GM12891 (cell line): ENCODE results near the gene PNMT.

Source experiments
- DNase-seq: peaks from one replicate; pipeline ENCODE4 v3.0.0; 2011; ENCODE audit warnings: low spot score; ENCODE audit not compliant: insufficient read length
- FAIRE-seq: peaks from 2 replicates; lab custom pipeline; 2011; peaks lifted over from hg19 to GRCh38; lab: Jason Lieb, UNC
- PAX5 ChIP-seq: IDR thresholded peaks from 2 replicates; pipeline ENCODE4 v1.6.1; 2011; ENCODE audit warnings: low read length, moderate library complexity, mild to moderate bottlenecking; ENCODE audit not compliant: insufficient read depth, severe bottlenecking
- POLR2A ChIP-seq: IDR thresholded peaks from 2 replicates; pipeline ENCODE4 v1.6.1; 2011; ENCODE audit warnings: low read depth, low read length, control low read depth
- POLR2AphosphoS5 ChIP-seq: IDR thresholded peaks from 2 replicates; pipeline ENCODE4 v1.6.1; 2011; ENCODE audit warnings: low read depth, low read length, control low read depth
- POU2F2 ChIP-seq: IDR thresholded peaks from 2 replicates; pipeline ENCODE4 v1.6.1; 2011; ENCODE audit warnings: low read depth, mild to moderate bottlenecking, control low read depth, low read length, moderate library complexity
- SPI1 ChIP-seq: IDR thresholded peaks from 2 replicates; pipeline ENCODE4 v1.6.1; 2011; ENCODE audit warnings: low read depth, low read length, control low read depth
- TAF1 ChIP-seq: IDR thresholded peaks from 2 replicates; pipeline ENCODE4 v1.6.1; 2011; ENCODE audit warnings: low read depth, low read length, control low read depth

The PNMT gene

DNA sequence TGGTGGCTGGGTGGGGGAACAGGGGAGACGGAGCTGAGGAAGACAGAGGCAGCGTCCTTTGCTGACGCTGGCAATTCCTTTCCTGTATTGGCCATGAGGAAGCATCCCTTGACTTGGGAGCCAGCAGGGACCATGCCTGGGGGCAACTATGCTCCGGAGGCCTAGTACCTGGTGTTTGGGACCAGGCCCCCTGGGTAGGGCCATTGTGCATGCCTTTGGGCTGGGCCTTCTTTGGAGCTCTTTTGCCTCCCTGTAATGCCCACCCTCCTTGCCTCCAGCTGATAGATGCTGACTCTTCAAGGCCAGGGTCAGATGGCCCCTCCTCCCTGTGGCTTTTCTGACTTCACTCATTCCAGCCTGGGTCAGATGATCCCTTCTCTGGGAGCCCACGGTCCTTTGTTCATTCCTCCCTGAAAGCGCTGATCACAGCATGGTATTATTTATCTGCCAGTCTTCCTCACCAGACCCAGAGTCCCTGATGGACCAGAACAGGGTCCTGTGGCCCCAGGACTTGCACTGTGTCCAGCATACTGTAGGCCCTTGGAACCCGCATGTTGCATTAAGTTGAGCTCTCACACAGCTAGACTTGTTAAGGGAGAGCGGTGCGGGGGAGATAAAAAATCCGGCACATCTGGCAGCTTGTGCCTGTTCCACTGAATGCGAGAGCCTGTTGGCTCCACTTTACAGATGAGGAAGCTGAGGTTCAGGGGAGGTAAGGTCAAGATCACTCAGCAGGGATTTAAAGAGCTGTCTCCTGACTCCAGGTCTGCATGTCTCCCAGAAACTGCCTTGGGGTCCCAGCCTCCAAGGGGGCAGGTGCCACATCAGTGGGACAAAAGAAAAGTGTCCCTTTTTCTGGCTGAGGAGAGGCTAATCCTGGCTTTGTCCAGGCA, 28.4 kb upstream of the PNMT start:
- no peak for FAIRE-seq
- no peak for DNase-seq
- no peak for TF ChIP-seq POLR2A
- no peak for TF ChIP-seq PAX5

DNA sequence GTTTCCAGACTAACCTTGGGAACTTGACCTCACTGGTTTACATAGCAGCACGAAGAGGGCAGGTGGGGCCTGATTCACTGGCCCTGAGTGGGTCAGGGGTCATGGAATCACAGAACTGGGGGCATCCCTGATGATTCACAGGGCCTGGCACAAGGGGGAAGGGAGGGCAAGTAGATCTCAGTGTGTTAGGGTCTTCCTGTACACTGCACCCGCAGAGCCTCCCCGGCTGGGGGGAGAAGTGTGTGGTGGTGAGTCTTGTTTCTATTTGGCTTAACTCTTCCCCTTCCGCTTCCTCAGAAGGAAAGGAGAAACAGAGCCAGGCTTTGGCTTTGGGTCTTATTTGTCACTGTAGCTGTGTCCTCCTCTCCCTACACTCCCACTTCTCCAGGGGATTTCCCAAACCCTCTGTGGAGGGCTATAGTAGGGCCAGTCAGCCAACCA, 27.6 kb upstream of the PNMT start:
- DNase-seq = no peak
- TF ChIP-seq POLR2AphosphoS5 (no peak), POU2F2 (no peak), PAX5 (no peak), POLR2A (no peak), TAF1 (no peak), SPI1 (no peak)
- FAIRE-seq = no peak

DNA sequence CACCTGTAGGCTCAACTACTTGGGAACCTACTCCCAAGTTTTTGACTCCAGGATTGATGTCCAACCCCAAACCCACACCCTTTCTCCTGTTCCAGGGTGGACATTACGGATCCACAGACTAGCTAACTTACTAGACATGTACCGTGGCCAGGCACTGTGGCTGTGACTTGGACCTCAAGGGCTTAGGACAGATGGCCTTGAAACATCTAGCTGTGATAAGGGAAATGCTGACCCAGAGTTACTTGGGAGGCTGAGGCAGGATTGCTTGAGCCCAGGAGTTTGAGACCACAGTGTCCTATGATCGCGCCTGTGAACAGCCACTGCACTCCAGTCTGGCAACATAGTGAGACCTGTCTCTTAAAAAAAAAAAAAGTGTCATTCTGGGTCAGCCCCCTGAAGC, 27.2 kb upstream of the PNMT start:
- DNase-seq (no peak), FAIRE-seq (no peak)
- TF ChIP-seq TAF1 = no peak
- TF ChIP-seq POU2F2 = no peak
- TF ChIP-seq PAX5 = no peak
- no peak for TF ChIP-seq POLR2A
- TF ChIP-seq SPI1 = no peak
- no peak for TF ChIP-seq POLR2AphosphoS5

DNA sequence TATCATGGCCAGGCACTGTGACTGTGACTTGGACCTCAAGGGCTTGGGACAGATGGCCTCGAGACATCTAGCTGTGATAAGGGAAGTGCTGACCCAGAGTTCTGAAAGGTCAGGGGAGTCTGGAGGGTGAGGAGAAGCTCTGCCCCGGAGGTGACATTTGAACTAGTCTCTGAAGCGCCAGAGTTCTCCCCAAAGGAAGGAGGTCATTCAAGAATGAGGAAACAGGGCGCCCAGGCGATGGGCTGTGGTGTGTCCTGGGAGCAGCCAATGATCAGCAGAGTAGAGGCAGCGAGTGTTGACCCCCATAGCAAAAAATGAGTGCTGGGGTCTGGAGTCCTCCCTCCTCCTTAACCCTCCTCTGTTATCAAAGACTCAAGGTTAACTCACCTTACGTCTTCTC, 26.4 kb upstream of the PNMT start:
- DNase-seq (no peak), FAIRE-seq (no peak)
- TF ChIP-seq POLR2AphosphoS5 = no peak
- TF ChIP-seq POLR2A = no peak
- TF ChIP-seq TAF1 = no peak

DNA sequence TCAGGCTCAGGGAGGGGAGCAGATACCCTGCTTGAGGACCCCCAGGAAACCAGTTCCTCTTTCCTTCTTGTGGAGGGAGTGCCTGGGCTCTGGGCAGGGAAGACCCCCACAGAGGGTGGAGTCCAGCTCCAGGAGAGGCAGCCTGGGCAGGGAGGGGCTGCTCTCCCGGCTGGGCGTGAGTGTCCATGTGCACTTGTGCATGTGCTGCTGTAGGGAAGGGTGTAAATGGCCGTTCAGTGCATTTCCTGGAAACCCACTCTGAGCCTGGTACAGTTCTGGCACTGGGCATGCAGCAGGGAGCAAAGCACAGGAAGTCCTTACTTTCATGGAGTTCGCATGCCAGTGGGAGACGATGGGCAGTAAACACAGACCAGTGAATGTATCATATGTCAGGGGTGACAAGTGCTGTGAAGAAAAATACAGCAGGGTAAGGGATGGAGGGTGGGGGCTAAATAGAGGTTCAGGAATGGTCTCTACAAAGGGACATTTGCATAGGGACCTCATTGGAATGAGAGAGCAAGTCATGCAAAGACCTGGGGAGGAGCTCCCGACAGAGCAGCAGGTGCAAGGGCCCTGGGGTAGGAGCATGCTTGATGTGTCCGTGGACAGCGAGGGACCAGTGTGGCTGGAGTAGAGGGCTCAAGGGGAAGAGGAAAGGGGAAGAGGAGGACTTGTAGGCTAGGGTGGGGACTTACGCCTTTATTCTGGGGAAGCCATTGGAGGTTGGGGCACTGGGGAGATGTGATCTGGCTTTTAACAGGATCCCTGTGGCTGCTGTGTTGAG, 25.8 kb upstream of the PNMT start:
- TF ChIP-seq POLR2AphosphoS5 (no peak), TAF1 (no peak), SPI1 (no peak; the same call in 1 of the 2 replicates), PAX5 (no peak), POU2F2 (no peak), POLR2A (no peak)
- DNase-seq = no peak
- no peak for FAIRE-seq

DNA sequence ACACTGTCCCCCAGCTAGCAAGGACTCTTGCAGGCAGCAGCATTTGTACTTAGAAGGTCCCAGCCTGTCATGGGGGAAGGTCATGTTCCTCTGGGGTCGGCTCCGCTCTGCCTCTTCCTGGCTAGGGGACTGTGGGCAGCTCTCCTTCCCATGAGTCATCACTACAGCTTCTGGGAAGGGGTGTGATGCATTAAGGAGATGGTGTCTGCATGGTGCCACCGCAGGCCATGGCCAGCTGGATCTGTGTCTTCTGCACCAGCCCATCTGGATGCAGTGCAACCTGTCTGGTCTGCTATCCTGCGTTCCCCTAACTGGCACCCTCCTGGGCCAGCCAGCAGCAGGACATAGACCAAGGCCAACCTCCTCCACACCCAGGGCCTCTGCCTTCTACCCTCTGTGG, 25.0 kb upstream of the PNMT start:
- TF ChIP-seq POU2F2 (no peak), TAF1 (no peak), POLR2A (no peak), POLR2AphosphoS5 (no peak), PAX5 (no peak), SPI1 (no peak)
- FAIRE-seq (no peak), DNase-seq (no peak)

DNA sequence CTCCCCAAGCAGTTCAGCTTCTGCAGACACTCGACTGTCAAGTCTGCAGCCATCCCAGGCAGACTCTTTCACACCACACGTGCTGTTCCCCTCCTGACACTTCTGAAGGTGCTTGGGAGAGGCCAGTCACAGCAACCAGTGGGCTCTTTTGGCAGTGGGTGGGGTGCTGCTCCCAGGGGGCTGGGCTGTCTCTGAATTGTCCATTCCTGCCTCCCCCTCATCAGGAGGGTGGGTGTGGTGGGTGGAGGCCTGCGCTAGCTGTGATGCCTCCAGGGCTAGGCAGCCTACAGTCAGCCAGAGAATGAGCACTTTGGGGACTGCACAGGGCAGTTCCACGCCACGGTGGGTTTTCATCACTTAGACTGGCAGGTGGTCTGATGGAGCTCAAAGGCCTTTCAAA, 21.0 kb upstream of the PNMT start:
- no peak for TF ChIP-seq POLR2AphosphoS5
- no peak for TF ChIP-seq PAX5
- no peak for TF ChIP-seq TAF1
- no peak for TF ChIP-seq POLR2A
- no peak for TF ChIP-seq POU2F2
- TF ChIP-seq SPI1 = no peak
- FAIRE-seq (no peak), DNase-seq (no peak)

DNA sequence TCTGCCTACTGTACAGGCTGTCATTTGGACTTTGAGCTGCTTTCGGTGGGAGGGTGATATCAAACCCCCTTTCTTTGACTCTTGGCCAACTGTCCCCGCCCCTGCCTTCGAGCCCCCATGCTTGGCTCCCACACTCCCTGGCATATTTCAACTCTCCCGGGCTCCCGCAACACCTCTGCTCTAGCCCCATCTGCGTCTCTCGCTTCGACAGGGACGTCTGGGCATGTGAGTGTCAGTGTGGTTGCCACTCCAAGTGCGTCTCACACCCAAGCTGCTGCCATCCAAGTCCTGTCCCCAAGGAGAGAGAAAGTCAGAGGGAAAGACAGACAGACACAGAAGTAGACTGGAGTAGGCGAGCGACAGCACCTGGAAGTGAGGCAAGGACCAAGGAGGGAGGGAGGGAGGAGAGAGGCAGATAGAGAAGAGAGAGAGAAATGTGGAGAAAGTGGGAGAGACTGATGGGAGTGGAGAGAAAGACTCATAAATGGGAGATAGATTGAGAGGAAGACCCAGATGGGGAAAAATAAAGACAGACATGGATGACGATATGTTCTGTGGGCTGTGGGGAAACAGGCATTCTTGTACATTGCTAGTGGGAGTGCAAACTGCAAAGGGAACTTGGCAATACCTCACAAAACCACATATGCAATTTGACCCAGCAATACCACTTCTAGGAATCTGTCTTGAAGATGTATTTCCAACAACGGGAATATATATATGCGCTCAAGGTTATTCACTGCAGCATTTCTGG, 19.5 kb upstream of the PNMT start:
- FAIRE-seq (no peak), DNase-seq (no peak)
- TF ChIP-seq TAF1 = no peak
- TF ChIP-seq SPI1 = no peak
- no peak for TF ChIP-seq POU2F2
- no peak for TF ChIP-seq POLR2AphosphoS5
- no peak for TF ChIP-seq PAX5
- no peak for TF ChIP-seq POLR2A

DNA sequence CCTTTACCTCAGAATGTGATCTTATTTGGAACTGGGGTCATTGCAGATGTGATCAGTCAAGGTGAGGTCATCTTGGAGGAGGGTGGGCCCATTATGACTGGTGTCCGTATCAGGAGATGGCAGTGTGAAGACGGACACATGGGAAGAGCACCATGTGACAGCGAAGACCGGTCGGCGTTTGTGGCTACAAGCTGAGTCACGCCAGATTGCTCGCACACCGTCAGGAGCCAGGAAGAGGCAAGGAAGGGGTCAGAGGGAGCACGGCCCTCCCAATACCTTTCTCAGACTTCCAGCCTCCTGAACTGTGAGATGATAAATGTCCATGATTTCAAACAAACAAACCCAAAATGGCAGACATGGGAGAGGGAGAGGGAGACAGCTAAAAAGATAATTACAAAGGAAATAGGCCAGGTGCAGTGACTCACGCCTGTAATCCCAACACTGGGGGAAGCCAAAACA, 18.1 kb upstream of the PNMT start:
- no peak for TF ChIP-seq TAF1
- TF ChIP-seq POLR2AphosphoS5 = no peak
- FAIRE-seq (no peak), DNase-seq (no peak)
